Stomach (tissue), 4 donors: ENCODE data around the gene DOCK9.

ENCODE experiments used
- EP300 ChIP-seq: sonication (generic); formaldehyde crosslinking; IDR thresholded peaks from one replicate; pipeline ENCODE4 v1.6.1; 2017; ENCODE audit warnings: antibody characterized with exemption
- POLR2A ChIP-seq, 4 donors: fragments of 450-650 bp; IDR thresholded peaks; one replicate each; pipeline ENCODE4 v1.6.1; 2016; ENCODE audit warnings: antibody characterized with exemption in 4 of 4, control low read depth in 2 of 4, mild to moderate bottlenecking in 1 of 4, moderate library complexity in 1 of 4
- POLR2AphosphoS5 ChIP-seq, 3 donors: sonication (generic); formaldehyde crosslinking; IDR thresholded peaks; one replicate each; pipeline ENCODE4 v1.6.1; 2016; ENCODE audit warnings: antibody characterized with exemption in 3 of 3
- TF ChIP-seq, protein P1 (sequence below), 7 experiments: fragments of 450-650 bp in 4 of 7; fragments of 200-600 bp in 3 of 7; sonication (generic) in 3 of 7; IDR thresholded peaks; one replicate each; pipeline ENCODE4 v1.5.1; 2016 to 2019; ENCODE audit warnings: antibody characterized with exemption in 7 of 7, control low read depth in 2 of 7, mild to moderate bottlenecking in 1 of 7

DNA sequence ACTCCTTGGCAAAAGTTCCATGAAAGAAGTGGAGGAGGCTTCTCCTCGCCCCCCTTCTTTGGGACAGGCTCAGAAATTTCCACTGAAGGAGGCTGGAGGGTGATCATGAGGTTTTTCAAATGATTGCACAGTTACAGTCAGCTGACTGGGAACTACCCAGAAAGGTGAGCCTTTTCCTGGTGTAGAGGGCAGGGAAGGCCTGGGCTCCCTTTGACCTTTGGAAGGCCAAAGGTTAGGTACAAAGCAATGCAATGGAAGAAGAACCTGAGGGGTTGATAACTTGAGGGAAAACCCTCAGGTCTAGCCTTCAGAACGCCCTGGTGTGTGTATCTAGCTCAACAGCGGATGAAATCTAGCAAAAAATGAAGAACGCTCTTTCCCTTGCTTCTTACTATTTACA is 175.3 kb downstream of the DOCK9 start:
- TF ChIP-seq, protein P1, sequence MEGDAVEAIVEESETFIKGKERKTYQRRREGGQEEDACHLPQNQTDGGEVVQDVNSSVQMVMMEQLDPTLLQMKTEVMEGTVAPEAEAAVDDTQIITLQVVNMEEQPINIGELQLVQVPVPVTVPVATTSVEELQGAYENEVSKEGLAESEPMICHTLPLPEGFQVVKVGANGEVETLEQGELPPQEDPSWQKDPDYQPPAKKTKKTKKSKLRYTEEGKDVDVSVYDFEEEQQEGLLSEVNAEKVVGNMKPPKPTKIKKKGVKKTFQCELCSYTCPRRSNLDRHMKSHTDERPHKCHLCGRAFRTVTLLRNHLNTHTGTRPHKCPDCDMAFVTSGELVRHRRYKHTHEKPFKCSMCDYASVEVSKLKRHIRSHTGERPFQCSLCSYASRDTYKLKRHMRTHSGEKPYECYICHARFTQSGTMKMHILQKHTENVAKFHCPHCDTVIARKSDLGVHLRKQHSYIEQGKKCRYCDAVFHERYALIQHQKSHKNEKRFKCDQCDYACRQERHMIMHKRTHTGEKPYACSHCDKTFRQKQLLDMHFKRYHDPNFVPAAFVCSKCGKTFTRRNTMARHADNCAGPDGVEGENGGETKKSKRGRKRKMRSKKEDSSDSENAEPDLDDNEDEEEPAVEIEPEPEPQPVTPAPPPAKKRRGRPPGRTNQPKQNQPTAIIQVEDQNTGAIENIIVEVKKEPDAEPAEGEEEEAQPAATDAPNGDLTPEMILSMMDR (IDR thresholded peaks at IDR 0.05): no peak
- TF ChIP-seq POLR2A (IDR thresholded peaks at IDR 0.05): no peak
- no peak for TF ChIP-seq POLR2AphosphoS5 (IDR thresholded peaks at IDR 0.05)
- TF ChIP-seq EP300: no peak
